VCaP (cell line): Measurements from ENCODE around the gene NUDT16L1.

Experiments used
- H3K27ac ChIP-seq: fragments of 450-650 bp; 2 replicates; pipeline ENCODE4 v1.5.1; 2017
- CTCF ChIP-seq: fragments of 450-650 bp; conservative IDR thresholded peaks from 2 replicates; pipeline ENCODE4 v1.5.1; 2017; ENCODE audit warnings: mild to moderate bottlenecking, moderate library complexity

Gene NUDT16L1

GRCh38 chr16:4700380-4700996, 7.1 kb downstream of the NUDT16L1 start:
- no peak overlapping the region for H3K27ac ChIP-seq
- TF ChIP-seq CTCF = no peak

DNA sequence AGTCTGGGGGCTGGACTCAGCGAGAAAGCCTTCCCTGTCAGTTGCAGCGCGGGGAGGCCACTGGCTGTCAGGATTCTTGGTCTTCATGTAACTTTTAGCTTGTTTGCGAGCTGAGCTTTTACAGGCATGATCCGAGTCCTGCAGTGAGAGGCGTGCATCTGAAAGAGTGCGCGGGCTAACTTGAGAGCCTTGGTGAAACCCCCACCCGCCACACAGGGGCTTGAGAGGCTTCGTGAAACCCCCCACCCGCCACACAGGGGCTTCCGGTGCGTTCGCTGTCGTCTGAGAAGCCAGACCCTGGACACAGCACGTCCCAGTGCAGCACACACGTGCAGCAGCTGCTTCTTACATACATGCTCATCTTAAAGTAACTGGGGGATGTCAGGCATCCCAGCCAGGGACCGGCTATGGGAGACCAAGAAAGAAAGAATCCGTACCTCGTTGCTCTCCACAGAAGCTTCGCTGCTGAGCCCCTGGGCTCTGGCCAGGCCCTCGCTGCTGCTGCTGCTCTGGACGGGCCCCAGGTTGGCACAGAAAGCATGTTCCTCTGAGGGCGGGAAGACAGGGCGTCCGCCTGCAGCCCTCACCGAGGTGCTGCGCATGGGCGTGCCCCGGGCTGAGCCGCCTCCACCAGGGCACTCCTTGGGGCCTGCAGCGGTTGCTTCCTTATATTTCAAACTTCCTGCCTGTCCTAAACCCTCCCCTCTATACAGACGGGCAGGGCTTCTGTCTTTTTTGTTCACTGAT, 7.8 kb downstream of the NUDT16L1 start:
- no peak for TF ChIP-seq CTCF

GRCh38 chr16:4701791-4702465, 8.6 kb downstream of the NUDT16L1 start:
- no peak overlapping the region for H3K27ac ChIP-seq
- TF ChIP-seq CTCF = no peak

More for the DNA sequence above, 7.8 kb downstream of the NUDT16L1 start:
- H3K27ac ChIP-seq = no peak overlapping the region

DNA sequence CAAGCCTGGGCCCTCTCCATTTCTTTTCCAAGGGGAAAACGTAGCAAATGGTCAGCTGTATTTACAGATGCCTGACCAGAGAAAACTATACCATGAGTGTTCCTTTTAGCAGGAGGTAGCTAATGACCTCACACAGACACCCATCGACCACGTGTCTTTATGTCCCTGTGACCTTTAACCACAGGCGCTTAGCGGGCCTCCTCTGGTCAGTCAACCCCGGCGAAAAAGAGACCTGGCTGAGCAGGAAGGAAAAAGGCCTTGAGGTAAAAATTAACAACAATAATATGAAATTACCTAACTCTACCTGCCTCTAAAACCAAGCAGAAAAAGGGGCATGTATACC, 9.1 kb downstream of the NUDT16L1 start:
- no peak for TF ChIP-seq CTCF
- no peak overlapping the region for H3K27ac ChIP-seq

- no peak for TF ChIP-seq CTCF
These were observed 10.5 kb downstream of the NUDT16L1 start for GRCh38 chr16:4703906-4704305.

GRCh38 chr16:4704491-4704890, 11.1 kb downstream of the NUDT16L1 start:
- no peak overlapping the region for H3K27ac ChIP-seq
- no peak for TF ChIP-seq CTCF

More at GRCh38 chr16:4703906-4704305, 10.5 kb downstream of the NUDT16L1 start:
- H3K27ac ChIP-seq = no peak overlapping the region

- TF ChIP-seq CTCF = no peak
- no peak overlapping the region for H3K27ac ChIP-seq
These were observed 11.6 kb downstream of the NUDT16L1 start for GRCh38 chr16:4704913-4705312.
